ENCODE measurements around the gene TOX4.

TOX4 gene

DNA sequence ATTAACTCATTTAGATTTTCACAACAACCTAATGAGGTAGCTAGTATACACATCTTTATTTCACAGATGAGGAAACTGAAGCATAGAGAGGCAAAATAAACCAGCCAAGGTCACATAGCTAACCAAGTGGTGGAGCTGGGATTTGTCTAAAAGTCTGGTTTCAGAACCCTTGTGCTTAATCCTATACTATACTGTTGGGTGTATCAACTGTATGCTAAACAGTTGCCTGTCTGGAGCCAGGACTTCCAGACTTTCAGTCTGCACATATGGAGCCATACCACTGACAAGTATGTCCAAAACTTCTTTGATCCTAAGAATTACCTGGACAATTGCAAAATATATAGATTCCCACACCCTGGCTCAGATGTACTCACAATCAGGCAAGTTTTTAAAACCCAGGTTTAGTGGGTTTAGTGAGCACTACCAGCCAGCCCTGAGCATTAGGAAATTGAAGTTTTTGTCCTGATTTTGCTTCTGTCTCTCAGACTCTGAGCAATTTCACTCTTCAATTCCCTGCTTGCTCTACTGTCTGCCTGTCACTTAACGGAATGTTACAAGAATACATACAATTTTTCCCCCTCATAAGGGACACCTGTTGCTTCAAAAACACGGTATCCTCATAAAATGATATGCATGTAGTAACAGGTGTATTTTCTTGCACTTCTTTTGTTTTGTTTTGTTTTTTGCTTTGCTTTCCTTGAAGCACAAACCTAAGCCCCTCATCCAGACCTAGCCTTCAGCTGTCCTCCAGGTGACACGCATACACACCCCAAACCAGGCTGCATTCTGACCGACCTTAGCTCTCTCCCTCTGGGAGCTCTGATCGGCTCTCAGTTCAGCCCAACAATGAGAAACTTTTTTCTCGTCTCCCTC is 58.8 kb downstream of the TOX4 start:
- TF ChIP-seq MAX (IDR thresholded peaks at IDR 0.05): no peak
- TF ChIP-seq TEAD4 (IDR thresholded peaks at IDR 0.05): no peak
- no peak for TF ChIP-seq EP300 (IDR thresholded peaks at IDR 0.05; ENCODE audit: borderline replicate concordance)
- TF ChIP-seq TAF1 (IDR thresholded peaks at IDR 0.05; ENCODE audit: low read depth): no peak
- no peak for TF ChIP-seq REST (IDR thresholded peaks at IDR 0.05; ENCODE audit: low read depth)
- TF ChIP-seq CEBPB (IDR thresholded peaks at IDR 0.05): no peak
- no peak for TF ChIP-seq EGR1 (IDR thresholded peaks at IDR 0.05)
- TF ChIP-seq YY1 (IDR thresholded peaks at IDR 0.05; ENCODE audit: low read depth): no peak
- no peak for TF ChIP-seq TCF12 (IDR thresholded peaks at IDR 0.05; ENCODE audit: low read depth)
- TF ChIP-seq, protein P1, sequence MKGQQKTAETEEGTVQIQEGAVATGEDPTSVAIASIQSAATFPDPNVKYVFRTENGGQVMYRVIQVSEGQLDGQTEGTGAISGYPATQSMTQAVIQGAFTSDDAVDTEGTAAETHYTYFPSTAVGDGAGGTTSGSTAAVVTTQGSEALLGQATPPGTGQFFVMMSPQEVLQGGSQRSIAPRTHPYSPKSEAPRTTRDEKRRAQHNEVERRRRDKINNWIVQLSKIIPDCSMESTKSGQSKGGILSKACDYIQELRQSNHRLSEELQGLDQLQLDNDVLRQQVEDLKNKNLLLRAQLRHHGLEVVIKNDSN (IDR thresholded peaks at IDR 0.05): no peak

- TF ChIP-seq ZBTB7A (IDR thresholded peaks at IDR 0.05; ENCODE audit: low read depth) (no peak), TAF1 (IDR thresholded peaks at IDR 0.05; ENCODE audit: low read depth) (no peak), YY1 (IDR thresholded peaks at IDR 0.05; ENCODE audit: low read depth) (no peak), CEBPB (IDR thresholded peaks at IDR 0.05) (no peak), FOXM1 (IDR thresholded peaks at IDR 0.05; ENCODE audit: borderline replicate concordance, low read depth) (no peak), NFIC (IDR thresholded peaks at IDR 0.05) (no peak), EP300 (IDR thresholded peaks at IDR 0.05; ENCODE audit: borderline replicate concordance) (no peak), TCF12 (IDR thresholded peaks at IDR 0.05; ENCODE audit: low read depth) (no peak), MAX (IDR thresholded peaks at IDR 0.05) (no peak), TEAD4 (IDR thresholded peaks at IDR 0.05) (no peak)
- TF ChIP-seq, protein P1 (IDR thresholded peaks at IDR 0.05): no peak
Observed at GRCh38 chr14:21536418-21537089, 59.6 kb downstream of the TOX4 start.

- TF ChIP-seq TEAD4 (IDR thresholded peaks at IDR 0.05) (no peak), NFIC (IDR thresholded peaks at IDR 0.05) (no peak), CEBPB (IDR thresholded peaks at IDR 0.05) (no peak)
Observed at GRCh38 chr14:21537090-21537424, 60.1 kb downstream of the TOX4 start.

GRCh38 chr14:21539189-21539940 is 62.4 kb downstream of the TOX4 start:
- no peak for TF ChIP-seq TAF1 (IDR thresholded peaks at IDR 0.05; ENCODE audit: low read depth)
- TF ChIP-seq EP300 (IDR thresholded peaks at IDR 0.05; ENCODE audit: borderline replicate concordance): no peak
- TF ChIP-seq, protein P1 (IDR thresholded peaks at IDR 0.05): no peak
- no peak for TF ChIP-seq YY1 (IDR thresholded peaks at IDR 0.05; ENCODE audit: low read depth)
- TF ChIP-seq ZBTB7A (IDR thresholded peaks at IDR 0.05; ENCODE audit: low read depth): no peak
- TF ChIP-seq RAD21 (IDR thresholded peaks at IDR 0.05; ENCODE audit: low read depth): no peak
- no peak for TF ChIP-seq TCF12 (IDR thresholded peaks at IDR 0.05; ENCODE audit: low read depth)
- no peak for TF ChIP-seq FOXM1 (IDR thresholded peaks at IDR 0.05; ENCODE audit: borderline replicate concordance, low read depth)
- no peak for TF ChIP-seq NFIC (IDR thresholded peaks at IDR 0.05)
- TF ChIP-seq TEAD4 (IDR thresholded peaks at IDR 0.05): no peak
- TF ChIP-seq CREB1 (IDR thresholded peaks at IDR 0.05; ENCODE audit: low read depth): no peak

GRCh38 chr14:21541413-21542074 is 64.5 kb downstream of the TOX4 start:
- TF ChIP-seq ZBTB7A (IDR thresholded peaks at IDR 0.05; ENCODE audit: low read depth): no peak
- TF ChIP-seq, protein P1 (IDR thresholded peaks at IDR 0.05): no peak
- TF ChIP-seq TAF1 (IDR thresholded peaks at IDR 0.05; ENCODE audit: low read depth): no peak

DNA sequence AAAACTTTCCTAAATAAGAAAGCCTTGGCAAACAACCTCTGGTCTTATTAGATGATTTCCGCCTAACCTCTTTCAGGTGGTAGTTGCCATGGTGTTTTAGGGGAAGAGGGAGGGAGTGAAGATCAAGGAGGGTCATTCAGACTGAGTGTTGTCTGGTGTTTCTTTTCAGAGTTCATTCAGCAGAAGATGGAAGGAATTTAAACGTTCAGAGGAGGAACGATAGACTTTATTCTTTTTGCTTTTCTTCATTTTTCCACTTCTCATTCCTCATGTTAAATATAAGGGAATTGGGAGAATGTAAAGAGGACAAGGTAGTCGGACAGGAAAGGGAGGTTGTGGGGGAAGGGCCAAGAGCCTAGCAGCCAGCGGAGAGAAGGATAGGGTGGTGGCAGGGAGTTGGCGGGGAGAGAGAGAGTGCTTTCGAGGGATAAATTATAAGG is 66.5 kb downstream of the TOX4 start:
- TF ChIP-seq ZBTB7A (IDR thresholded peaks at IDR 0.05; ENCODE audit: low read depth) (no peak), TCF12 (IDR thresholded peaks at IDR 0.05; ENCODE audit: low read depth) (no peak), EP300 (IDR thresholded peaks at IDR 0.05; ENCODE audit: borderline replicate concordance) (no peak), NFIC (IDR thresholded peaks at IDR 0.05) (no peak), TAF1 (IDR thresholded peaks at IDR 0.05; ENCODE audit: low read depth) (no peak), EGR1 (IDR thresholded peaks at IDR 0.05) (no peak), CEBPB (IDR thresholded peaks at IDR 0.05) (no peak), RAD21 (IDR thresholded peaks at IDR 0.05; ENCODE audit: low read depth) (no peak)
- TF ChIP-seq, protein P1 (IDR thresholded peaks at IDR 0.05): no peak

All from Ishikawa (cell line).